NOMO-1 (cell line): ENCODE measurements around the gene CDKN1C.

Experiments used
- DNase-seq, 2 experiments: peaks; one replicate each; lab custom pipeline; 2025; ENCODE audit not compliant: unreplicated experiment in 2 of 2; lab: John Stamatoyannopoulos, UW

The CDKN1C gene

GRCh38 chr11:2890466-2891294 is 5.1 kb upstream of the CDKN1C start:
- no peak for DNase-seq

DNA sequence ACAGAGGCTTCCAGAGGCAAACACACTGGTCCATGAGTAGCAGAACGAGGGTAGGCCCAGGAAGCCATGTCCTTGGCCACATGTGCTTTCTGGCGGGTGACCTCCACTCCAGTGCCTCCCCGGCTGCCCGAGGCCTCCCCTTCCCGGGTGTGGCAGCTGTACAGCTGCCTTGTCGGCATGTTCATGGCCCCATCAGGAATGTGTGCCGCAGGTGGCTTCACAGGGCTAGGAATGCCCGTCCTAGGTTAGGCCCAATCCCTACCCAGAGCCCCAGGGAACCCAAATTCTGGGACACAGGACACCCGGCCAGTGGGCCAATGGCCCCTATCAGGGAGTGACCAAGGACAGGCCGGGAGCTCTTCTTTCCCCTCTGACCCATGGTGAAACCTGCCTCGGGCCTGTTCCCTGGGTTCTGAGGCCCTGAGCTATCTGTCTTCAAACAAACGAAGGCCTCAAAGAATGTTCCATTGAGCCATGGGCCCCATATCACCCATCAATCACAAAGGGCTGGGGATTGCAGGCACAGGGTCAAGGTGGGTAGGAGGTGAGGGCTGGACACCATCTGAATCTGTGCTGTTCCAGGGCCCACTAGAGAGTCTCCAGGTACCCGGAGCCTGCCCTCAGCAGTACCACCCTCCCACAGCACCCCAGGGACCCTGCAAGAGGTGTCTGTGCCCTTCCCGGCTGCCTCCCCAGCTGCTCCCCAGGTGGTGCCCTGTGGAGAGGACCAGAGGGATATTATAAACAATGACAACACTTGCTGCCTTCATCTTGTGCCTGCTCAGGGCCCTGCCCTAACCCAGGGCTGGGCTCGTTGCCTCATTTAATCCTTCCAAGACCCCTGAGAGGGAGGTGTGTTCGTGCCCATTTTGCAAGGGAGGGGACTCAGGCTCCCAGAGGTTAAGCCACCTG is 4.0 kb upstream of the CDKN1C start:
- DNase-seq, result no peak

GRCh38 chr11:2888266-2888968 is 2.8 kb upstream of the CDKN1C start:
- peak; percentile 59 to 68 for DNase-seq

DNA sequence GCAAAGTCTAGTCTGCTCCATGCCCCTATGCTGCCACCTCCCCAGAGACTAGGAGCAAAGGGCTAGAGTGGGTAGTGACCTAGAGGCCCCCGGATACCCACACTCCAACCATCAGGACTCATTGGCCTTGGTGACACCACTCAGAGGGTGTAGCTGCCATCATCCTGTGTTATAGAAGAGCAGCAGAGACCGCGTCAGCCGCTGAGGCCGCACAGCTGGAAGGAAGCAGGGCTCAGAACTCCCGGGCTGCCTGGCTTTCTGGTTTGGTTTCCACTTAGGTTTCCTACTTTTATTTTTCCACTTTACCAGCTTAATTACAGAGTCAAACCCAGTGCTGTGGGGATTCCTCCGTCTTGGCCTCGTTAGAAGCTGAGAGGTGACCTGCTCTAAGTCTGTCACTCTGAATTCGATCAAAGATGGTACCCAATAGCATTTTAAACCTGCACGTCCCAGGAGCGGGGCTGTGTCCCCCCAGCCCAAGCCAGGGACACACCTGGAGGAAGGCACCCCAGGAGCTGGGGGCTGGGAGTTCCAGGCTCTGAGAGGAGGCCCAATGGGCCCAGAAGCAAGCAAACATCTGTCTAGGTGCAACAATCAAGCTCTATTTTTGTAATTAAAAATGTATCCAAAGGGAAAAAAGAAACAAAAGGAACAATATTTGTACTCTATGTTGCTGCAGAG is 2.1 kb upstream of the CDKN1C start:
- DNase-seq, result no peak

GRCh38 chr11:2886936-2887335 is 1.4 kb upstream of the CDKN1C start:
- no peak for DNase-seq

DNA sequence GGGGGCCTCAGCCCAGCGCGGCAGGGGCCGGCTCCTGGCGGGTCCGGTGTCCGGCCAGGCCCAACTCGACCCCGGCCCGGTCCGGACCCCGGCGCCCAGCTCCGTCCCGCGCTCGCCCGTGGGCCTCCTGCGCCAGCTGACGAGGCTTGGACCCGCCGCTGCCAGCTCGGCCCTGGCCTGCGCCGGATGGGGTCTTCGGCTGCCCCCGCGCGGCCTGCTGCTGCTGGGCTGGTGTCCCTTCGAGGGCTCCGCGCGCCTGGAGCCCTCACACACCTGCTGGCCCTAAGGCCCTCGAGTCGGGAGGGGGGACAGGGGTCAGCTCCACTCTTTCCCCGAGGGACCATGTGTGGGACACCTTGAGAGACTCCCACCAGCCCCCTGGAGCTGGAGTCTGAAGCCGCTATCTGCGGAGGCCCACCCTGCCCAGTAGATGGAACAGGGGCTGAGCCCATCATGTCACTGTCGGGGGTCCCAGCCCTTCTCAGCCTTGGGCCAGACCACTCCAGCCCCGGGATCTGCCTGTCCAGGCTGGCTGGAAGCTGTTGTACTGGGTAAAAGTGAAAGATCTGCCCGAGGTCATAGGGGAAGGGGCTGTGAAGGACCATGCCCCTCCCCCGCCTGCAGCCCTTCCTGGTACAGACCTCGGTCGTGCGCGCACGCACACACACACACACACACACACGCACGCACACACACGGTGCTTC is 768 bp upstream of the CDKN1C start:
- no peak for DNase-seq

GRCh38 chr11:2885017-2885677 is 428 bp downstream of the CDKN1C start:
- peak; percentile 45 to 62 for DNase-seq

DNA sequence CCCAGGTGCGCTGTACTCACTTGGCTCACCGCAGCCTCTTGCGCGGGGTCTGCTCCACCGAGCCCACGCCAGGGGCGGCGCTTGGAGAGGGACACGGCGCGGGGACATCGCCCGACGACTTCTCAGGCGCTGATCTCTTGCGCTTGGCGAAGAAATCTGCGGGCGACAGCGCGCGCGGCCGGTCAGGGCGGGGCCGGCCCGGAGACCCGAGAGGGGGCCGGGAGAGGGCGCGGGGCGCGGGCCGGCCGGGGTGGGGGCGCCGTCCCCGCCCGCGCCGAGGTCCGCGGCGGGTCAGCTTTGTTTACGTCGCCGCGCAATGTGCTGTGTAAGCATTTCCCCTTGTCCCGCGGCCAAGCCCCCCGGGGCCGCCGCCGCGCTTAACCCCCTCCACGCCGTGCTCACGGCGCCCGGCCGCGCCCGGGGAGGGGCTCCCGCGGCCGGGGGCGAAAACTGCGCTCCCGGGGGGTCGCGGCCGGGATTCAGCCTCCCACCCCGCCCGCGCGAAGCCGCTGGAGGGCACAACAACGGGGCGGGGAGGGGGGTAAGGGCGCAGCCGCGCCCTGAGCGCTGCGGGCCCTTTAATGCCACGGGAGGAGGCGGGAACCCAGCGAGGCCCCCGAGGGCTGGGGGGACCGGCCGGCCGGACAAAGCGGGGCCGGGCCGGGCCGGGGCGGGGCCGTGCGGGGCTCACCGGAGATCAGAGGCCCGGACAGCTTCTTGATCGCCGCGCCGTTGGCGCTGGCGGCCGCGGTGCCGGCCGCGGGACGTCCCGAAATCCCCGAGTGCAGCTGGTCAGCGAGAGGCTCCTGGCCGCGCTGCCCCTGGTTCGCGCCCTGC is 1.4 kb downstream of the CDKN1C start:
- DNase-seq, result no peak

GRCh38 chr11:2883640-2883978 is 2.0 kb downstream of the CDKN1C start:
- DNase-seq, result no peak

DNA sequence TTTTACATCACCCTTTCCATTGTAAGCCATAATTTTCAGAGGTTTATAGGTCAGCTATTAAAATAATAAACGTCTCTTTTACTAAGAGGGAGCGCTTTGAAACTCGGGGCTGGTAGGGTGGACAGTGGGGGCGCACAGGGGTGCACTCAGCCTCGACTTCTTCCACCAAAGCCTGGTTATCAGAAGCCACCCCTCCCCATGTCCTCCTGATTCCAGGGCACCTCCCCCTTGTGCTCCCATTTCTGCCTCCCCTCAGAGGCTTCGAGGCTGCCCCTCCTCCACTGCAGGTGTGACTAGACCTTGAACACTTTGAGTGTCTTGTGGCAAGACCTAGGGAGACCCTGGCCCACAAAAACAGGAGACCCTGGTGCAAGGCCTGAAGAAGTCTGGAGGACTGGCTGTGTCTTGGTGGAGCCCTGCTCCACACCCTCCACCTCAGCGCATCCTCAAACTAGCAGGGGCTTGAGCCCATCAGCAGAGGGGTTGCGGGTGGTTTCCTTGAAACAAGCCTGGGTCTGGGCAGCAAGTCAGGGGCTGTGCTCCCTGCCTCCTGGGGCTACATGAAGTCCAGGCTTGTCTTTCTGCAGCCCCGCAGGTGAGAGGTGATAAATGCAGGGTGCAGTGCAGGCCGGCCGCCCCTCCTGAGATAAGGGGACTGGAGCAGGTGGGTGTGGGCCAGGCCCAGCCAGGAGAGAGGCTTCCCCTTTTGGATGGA is 3.0 kb downstream of the CDKN1C start:
- DNase-seq, result no peak

DNA sequence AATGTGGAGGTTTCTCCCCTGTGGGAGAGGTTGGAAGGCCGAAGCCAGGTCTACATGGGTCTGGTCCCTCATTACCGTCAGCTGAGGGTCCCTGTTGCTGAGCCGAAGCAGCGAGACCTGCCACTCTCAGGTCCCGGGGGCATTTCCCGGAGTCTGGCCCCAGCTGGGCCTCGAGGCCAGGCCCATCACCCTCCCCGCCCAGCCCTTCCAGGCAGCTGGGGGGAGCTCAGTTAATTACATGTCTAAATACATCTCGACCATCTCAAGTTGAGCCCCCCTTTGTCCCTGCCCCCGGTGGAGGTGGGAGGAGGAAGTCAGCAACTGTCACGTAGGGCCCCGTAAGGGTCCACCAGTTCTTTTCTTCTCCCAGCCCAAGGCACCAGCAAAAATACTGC is 3.6 kb downstream of the CDKN1C start:
- no peak for DNase-seq

GRCh38 chr11:2881076-2881980 is 4.2 kb downstream of the CDKN1C start:
- DNase-seq, result no peak

DNA sequence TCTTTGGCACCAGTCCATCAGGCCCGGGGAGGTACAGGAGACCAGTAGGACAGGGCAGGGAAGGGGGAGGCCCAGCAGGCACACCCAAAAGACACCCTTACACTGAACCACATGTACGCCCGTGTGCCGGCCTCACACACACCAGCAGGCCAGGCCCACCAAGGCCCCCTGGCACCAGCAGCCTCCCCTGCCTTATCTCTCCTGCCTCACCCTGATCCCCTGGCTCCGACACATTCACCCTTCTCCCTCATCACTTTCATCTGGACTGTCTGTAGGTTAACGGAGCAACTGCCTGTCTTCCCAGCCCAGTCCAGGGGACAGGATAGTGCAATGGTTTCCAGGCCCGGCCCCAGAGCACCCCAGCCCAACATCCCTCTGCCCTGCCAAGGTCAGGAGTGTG is 4.9 kb downstream of the CDKN1C start:
- DNase-seq, result no peak

DNA sequence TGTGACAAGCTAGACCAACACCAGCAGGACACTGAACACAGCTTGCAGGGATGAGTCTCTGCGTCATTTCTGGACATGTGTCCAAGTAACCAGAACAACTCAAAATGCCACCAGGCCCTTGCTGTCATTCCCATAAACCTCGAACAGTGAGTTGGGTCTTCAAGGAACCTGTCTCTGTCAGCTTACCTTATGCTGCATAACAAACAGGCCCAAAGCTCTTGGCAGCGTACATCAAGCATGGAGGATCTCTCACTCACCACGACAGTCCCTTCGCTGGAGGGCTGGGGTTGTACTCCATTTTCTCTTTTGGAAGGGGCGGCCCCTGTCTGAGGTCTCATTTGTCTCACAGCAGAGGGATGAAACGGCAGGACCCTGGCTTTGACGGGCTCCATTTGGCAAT is 6.8 kb downstream of the CDKN1C start:
- no peak for DNase-seq

DNA sequence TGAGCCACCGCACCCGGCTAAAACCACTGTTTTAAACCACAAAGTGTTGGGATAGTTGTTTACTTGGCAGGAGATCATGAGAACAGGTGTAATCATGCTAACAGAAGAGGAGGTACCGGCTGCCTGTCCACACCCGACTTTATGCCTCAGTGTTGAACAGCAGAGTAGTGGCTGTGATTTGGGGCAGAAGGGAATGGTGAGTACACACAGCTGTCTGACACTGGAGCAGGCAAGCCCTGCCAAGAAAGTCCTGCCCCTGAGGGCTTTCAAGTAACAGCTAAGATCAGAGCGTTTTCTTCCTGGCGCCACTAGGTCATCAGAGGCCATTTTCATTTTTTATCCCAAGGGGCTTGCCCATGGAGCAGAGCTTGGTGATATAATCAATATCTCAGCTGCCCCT is 8.1 kb downstream of the CDKN1C start:
- no peak for DNase-seq

DNA sequence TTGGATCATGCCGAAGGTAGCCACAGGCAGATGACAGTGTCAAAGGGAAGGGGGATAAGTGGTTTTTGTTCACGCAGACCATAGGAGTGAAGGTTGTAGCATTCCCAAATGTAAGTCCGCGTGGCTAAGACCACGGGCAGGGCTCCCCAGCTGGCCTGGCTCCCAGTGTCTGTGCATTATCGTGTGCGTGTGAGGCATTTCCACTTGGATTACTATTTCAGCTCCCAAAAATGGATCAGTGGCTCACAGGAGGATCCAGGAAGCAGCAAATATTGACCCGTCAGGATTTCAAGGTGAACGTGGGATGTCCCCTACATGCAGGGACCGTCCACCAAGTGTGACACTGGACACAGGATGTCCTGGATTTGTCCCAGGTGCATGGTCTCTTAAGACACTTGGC is 10.6 kb downstream of the CDKN1C start:
- DNase-seq, result no peak

DNA sequence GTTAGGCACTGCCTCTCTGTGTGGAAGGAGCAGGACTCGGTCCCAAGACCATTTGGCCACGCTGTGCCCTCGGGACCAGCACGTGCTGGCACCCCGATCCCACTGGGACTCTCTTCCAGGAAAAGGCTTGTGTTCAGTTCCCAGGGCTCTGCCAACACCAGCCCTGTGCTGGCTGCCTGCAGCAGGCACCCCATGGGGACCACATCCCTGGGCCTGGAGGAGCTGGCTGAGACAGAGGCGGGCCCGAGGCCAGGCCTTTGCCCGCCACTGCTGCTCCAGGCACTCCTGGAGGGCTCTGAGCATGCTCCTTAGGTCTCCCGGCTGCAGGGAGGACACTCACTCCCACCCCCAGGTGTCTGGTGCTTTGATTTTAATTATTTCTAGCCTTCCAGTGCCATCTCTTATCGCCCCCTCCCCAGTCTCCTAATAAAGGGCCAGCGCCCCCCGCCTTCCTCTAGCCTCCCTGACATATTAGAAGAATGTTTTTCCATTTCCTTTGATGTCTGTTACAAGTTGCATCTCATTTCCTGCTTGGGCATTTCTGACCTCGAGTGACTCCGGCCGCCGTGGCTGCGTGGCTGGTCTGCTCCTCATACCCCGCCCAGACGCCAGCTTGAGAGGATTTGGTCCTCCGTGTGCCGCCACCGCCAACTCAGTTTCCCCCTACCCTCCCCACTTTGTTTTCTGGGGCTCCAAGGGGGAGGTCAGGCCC is 14.4 kb downstream of the CDKN1C start:
- no peak for DNase-seq
